CD4-positive, CD25-positive, alpha-beta regulatory T cell (primary cell): ENCODE results near the gene BSPH1. TPM values are rescaled to one million over a fixed set of nuclear protein-coding genes. Genes with fewer than 3 reads are reported as not detected.
"Not testable (repeated sequence)": the region's sequence is repeated elsewhere in the genome, so short reads cannot be mapped to it uniquely, and the experiment has no call there.

Experiments
- ATAC-seq, 2 donors: fragments of 150-1000 bp; cut with Tn5 transposase; one replicate each; pipeline ENCODE4 v1.10.0; 2021; ENCODE audit warnings: low read depth in 2 of 2, moderate number of reproducible peaks in 2 of 2, moderate library complexity in 1 of 2
- DNase-seq, 3 donors: peaks; one replicate each; pipeline versions ENCODE4 v3.0.0 to v3.0.0-alpha.2; 2012 to 2022; ENCODE audit warnings: mixed read lengths in 1 of 3
- H3K27ac ChIP-seq: one replicate; pipeline ENCODE4 v1.7.0; 2013; ENCODE audit warnings: mild to moderate bottlenecking, low read length; ENCODE audit not compliant: insufficient read depth, poor library complexity, severe bottlenecking
- H3K27me3 ChIP-seq: one replicate; pipeline ENCODE4 v1.7.0; 2013; ENCODE audit warnings: low read length; ENCODE audit not compliant: control insufficient read depth, insufficient read depth
- H3K36me3 ChIP-seq: one replicate; pipeline ENCODE4 v1.7.0; 2013; ENCODE audit warnings: mild to moderate bottlenecking, low read length, moderate library complexity; ENCODE audit not compliant: control insufficient read depth, insufficient read depth
- H3K4me1 ChIP-seq: 2 replicates; pipeline ENCODE4 v1.7.0; 2013; ENCODE audit warnings: mild to moderate bottlenecking, low read length; ENCODE audit not compliant: insufficient read depth, control insufficient read depth, poor library complexity, severe bottlenecking
- H3K4me3 ChIP-seq: one replicate; pipeline ENCODE4 v1.7.0; 2013; ENCODE audit warnings: low read depth, mild to moderate bottlenecking, low read length, moderate library complexity
- H3K9me3 ChIP-seq, 2 experiments: 1 replicate in 1 of 2; 2 replicates in 1 of 2; pipeline ENCODE4 v1.7.0; 2013; ENCODE audit warnings: low read length in 2 of 2, mild to moderate bottlenecking in 1 of 2, moderate library complexity in 1 of 2; ENCODE audit not compliant: control insufficient read depth in 2 of 2
- H3K27ac Mint-ChIP-seq, 3 donors: one replicate each; pipeline ENCODE4 v1.8.0; 2020 to 2022; ENCODE audit warnings: mild to moderate bottlenecking in 3 of 3, mixed read lengths in 3 of 3, moderate library complexity in 2 of 3
- H3K27me3 Mint-ChIP-seq: one replicate; pipeline ENCODE4 v1.8.0; 2022; ENCODE audit warnings: mild to moderate bottlenecking, mixed read lengths
- H3K36me3 Mint-ChIP-seq: one replicate; pipeline ENCODE4 v1.8.0; 2020; ENCODE audit warnings: mixed read lengths
- H3K4me1 Mint-ChIP-seq, 4 donors: one replicate each; pipeline ENCODE4 v1.8.0; 2020 to 2022; ENCODE audit warnings: mixed read lengths in 4 of 4, mild to moderate bottlenecking in 1 of 4
- H3K4me3 Mint-ChIP-seq, 4 donors: one replicate each; pipeline ENCODE4 v1.8.0; 2020 to 2022; ENCODE audit warnings: mild to moderate bottlenecking in 4 of 4, mixed read lengths in 4 of 4, moderate library complexity in 3 of 4
- H3K9me3 Mint-ChIP-seq, 7 donors: one replicate each; pipeline ENCODE4 v1.8.0; 2020 to 2022; ENCODE audit warnings: mixed read lengths in 7 of 7, mild to moderate bottlenecking in 3 of 7, moderate library complexity in 2 of 7
- polyA plus RNA-seq, 4 donors: library from polyadenylated mRNA; unstranded; fragments of 300-500 nt; fragmentation: Illumina TruSeq; gene quantifications; one replicate each; pipeline ENCODE4 v1.2.3, GENCODE V29; 2021
- total RNA-seq: library from RNA; stranded (reverse); gene quantifications from one replicate; pipeline ENCODE4 v1.2.3, GENCODE V29; 2022

The BSPH1 gene
- total and polyA plus RNA-seq, 5 donors from 2014 or later: not detected

- Mint-ChIP-seq H3K27me3 (peaks cover 9% of the 10 kb centered on the region), H3K4me3 (no peak within 1 kb of the TSS), H3K36me3 (no peaks in the 10 kb centered on the region), H3K27ac (peak within 1 kb of the TSS in 1 of 3 donors; percentile 32), H3K4me1 (no peaks in the 10 kb centered on the region), H3K9me3 (peaks cover 0 to 3% (median 0%) of the 10 kb centered on the region in 7 donors)
- Histone ChIP-seq H3K9me3 (no peaks in the 10 kb centered on the region), H3K27me3 (no peaks in the 10 kb centered on the region), H3K27ac (no peak within 1 kb of the TSS), H3K36me3 (no peaks in the 10 kb centered on the region), H3K4me1 (no peaks in the 10 kb centered on the region), H3K4me3 (no peak within 1 kb of the TSS)
- no peak for ATAC-seq
- no peak for DNase-seq
Observed at GRCh38 chr19:47994209-47994802, 2.3 kb upstream of the BSPH1 start, which contains the start of gene ELSPBP1. Gene ELSPBP1, plus strand, starts transcription at chr19:47994632. Its CDS starts 14,036 bp downstream, at chr19:48008668.

GRCh38 chr19:47991191-47991808 is 670 bp downstream of the BSPH1 start:
- H3K4me3 ChIP-seq: no peak overlapping the region
- H3K36me3 ChIP-seq: no peaks in the 10 kb centered on the region
- no peaks in the 10 kb centered on the region for H3K4me1 ChIP-seq
- no peaks in the 10 kb centered on the region for H3K27me3 ChIP-seq
- Mint-ChIP-seq H3K9me3 (peaks cover 0 to 1% (median 0%) of the 10 kb centered on the region in 7 donors), H3K36me3 (no peaks in the 10 kb centered on the region), H3K4me1 (no peaks in the 10 kb centered on the region), H3K27ac (no peak overlapping the region), H3K27me3 (peaks cover 9% of the 10 kb centered on the region), H3K4me3 (no peak overlapping the region)
- DNase-seq (no peak), ATAC-seq (no peak)
- H3K9me3 ChIP-seq: no peaks in the 10 kb centered on the region
- H3K27ac ChIP-seq: no peak overlapping the region

- ATAC-seq (no peak), DNase-seq (no peak)
- Mint-ChIP-seq H3K9me3 (peaks cover 0 to 7% (median 0%) of the 10 kb centered on the region in 7 donors), H3K27me3 (peaks cover 21% of the 10 kb centered on the region), H3K36me3 (no peaks in the 10 kb centered on the region), H3K27ac (no peak overlapping the region), H3K4me1 (no peaks in the 10 kb centered on the region), H3K4me3 (no peak overlapping the region)
- Histone ChIP-seq H3K27me3 (peaks cover 9% of the 10 kb centered on the region), H3K36me3 (no peaks in the 10 kb centered on the region), H3K27ac (no peak overlapping the region), H3K4me3 (no peak overlapping the region), H3K4me1 (no peaks in the 10 kb centered on the region), H3K9me3 (peaks cover 0 to 2% of the 10 kb centered on the region in 2 experiments)
Observed at GRCh38 chr19:47973529-47973928, 18.4 kb downstream of the BSPH1 start.

- not testable (repeated sequence) for H3K9me3 Mint-ChIP-seq, H3K4me1 Mint-ChIP-seq, H3K27ac Mint-ChIP-seq, H3K27me3 ChIP-seq, DNase-seq, H3K27ac ChIP-seq, ATAC-seq, H3K27me3 Mint-ChIP-seq, H3K36me3 Mint-ChIP-seq, H3K36me3 ChIP-seq, H3K9me3 ChIP-seq, H3K4me3 Mint-ChIP-seq, H3K4me3 ChIP-seq, H3K4me1 ChIP-seq
Observed at GRCh38 chr19:47955936-47956335, 36.0 kb downstream of the BSPH1 start.

GRCh38 chr19:47952132-47952531 is 39.8 kb downstream of the BSPH1 start:
- not testable (repeated sequence) for H3K4me3 ChIP-seq, H3K27ac Mint-ChIP-seq, H3K4me1 ChIP-seq, H3K27me3 ChIP-seq, H3K4me3 Mint-ChIP-seq, H3K27ac ChIP-seq, ATAC-seq, H3K27me3 Mint-ChIP-seq, H3K36me3 Mint-ChIP-seq, DNase-seq, H3K4me1 Mint-ChIP-seq, H3K9me3 Mint-ChIP-seq, H3K36me3 ChIP-seq, H3K9me3 ChIP-seq

GRCh38 chr19:47949852-47950521 is 42.0 kb downstream of the BSPH1 start:
- H3K9me3 Mint-ChIP-seq, ATAC-seq, H3K36me3 Mint-ChIP-seq, H3K4me1 Mint-ChIP-seq, H3K36me3 ChIP-seq, H3K27me3 ChIP-seq, H3K4me1 ChIP-seq, H3K27ac Mint-ChIP-seq, H3K9me3 ChIP-seq, H3K27ac ChIP-seq, H3K27me3 Mint-ChIP-seq, H3K4me3 ChIP-seq, H3K4me3 Mint-ChIP-seq: not testable (repeated sequence)
- peak in 1 of 3 donors; percentile 20 for DNase-seq

- H3K4me3 Mint-ChIP-seq: not testable (repeated sequence)
Observed at GRCh38 chr19:47928581-47928980, 63.4 kb downstream of the BSPH1 start.

GRCh38 chr19:47920107-47920506 is 71.9 kb downstream of the BSPH1 start:
- not testable (repeated sequence) for H3K4me3 ChIP-seq, H3K4me3 Mint-ChIP-seq
- peak in 1 of 3 donors; percentile 92 for DNase-seq

More at GRCh38 chr19:47928581-47928980, 63.4 kb downstream of the BSPH1 start:
- ATAC-seq, H3K27ac Mint-ChIP-seq, H3K4me1 Mint-ChIP-seq, H3K36me3 ChIP-seq, H3K9me3 ChIP-seq, H3K4me1 ChIP-seq, H3K4me3 ChIP-seq, H3K27me3 ChIP-seq, H3K36me3 Mint-ChIP-seq, H3K27me3 Mint-ChIP-seq, H3K9me3 Mint-ChIP-seq, DNase-seq, H3K27ac ChIP-seq: not testable (repeated sequence)

More at GRCh38 chr19:47920107-47920506, 71.9 kb downstream of the BSPH1 start:
- H3K36me3 ChIP-seq, H3K4me1 Mint-ChIP-seq, H3K9me3 Mint-ChIP-seq, ATAC-seq, H3K27me3 Mint-ChIP-seq, H3K9me3 ChIP-seq, H3K27ac ChIP-seq, H3K36me3 Mint-ChIP-seq, H3K27me3 ChIP-seq, H3K27ac Mint-ChIP-seq, H3K4me1 ChIP-seq: not testable (repeated sequence)
